SK-N-SH treated with all-trans-retinoic acid at 6 μM for 48 hours (cell line): ENCODE results near the gene FRA10AC1.

Experiments used
- PPARA ChIP-seq: fragments of 250-450 bp; sonication (Bioruptor Pico); IDR thresholded peaks from 2 replicates; pipeline ENCODE4 v1.5.0; 2020; ENCODE audit warnings: mild to moderate bottlenecking, borderline replicate concordance
- RARB ChIP-seq: fragments of 250-450 bp; sonication (Bioruptor Pico); IDR thresholded peaks from 2 replicates; pipeline ENCODE4 v1.8.0; 2021; ENCODE audit warnings: mild to moderate bottlenecking, moderate library complexity
- TCF4 ChIP-seq: fragments of 250-450 bp; sonication (Bioruptor Pico); IDR thresholded peaks from 2 replicates; pipeline ENCODE4 v1.8.0; 2021; ENCODE audit warnings: mild to moderate bottlenecking, moderate library complexity, borderline replicate concordance
- ZFP3 ChIP-seq: fragments of 250-450 bp; sonication (Bioruptor Pico); IDR thresholded peaks from 2 replicates; pipeline ENCODE4 v1.5.0; 2020; ENCODE audit warnings: mild to moderate bottlenecking, moderate library complexity
- ZNF70 ChIP-seq: fragments of 450-650 bp; formaldehyde crosslinking; IDR thresholded peaks from 2 replicates; pipeline ENCODE4 v1.5.0; 2020; ENCODE audit warnings: mild to moderate bottlenecking, moderate library complexity
- ZNF8 ChIP-seq: fragments of 450-650 bp; formaldehyde crosslinking; IDR thresholded peaks from 2 replicates; pipeline ENCODE4 v1.5.0; 2020; ENCODE audit warnings: mild to moderate bottlenecking, moderate library complexity
- TF ChIP-seq, protein P1 (sequence below): fragments of 250-450 bp; sonication (Bioruptor Pico); IDR thresholded peaks from 2 replicates; pipeline ENCODE4 v1.8.0; 2020; ENCODE audit warnings: mild to moderate bottlenecking, moderate library complexity, borderline replicate concordance
- TF ChIP-seq, protein P2 (sequence below): fragments of 250-450 bp; sonication (Bioruptor Pico); IDR thresholded peaks from 2 replicates; pipeline ENCODE4 v1.5.1; 2020; ENCODE audit warnings: low read depth, mild to moderate bottlenecking, moderate library complexity

DNA sequence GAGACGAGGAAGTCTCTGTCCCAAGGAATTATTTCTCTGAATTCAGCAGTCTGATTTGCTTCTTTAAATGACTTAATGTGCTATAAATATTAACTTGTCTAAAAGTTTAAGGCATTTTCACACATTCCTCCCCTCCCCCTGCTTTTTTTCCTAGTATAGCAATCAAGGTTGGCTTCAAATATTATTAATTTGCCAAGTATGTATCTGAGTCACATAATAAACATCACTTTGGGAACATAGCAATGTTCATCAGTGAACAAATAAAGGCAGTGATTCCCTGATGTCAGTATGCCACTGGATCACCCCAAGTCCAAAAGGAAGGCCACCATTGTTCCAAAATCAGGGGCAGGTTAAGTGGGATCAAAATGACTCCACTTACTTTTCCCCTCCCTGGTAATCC is 49.5 kb downstream of the FRA10AC1 start:
- TF ChIP-seq TCF4 (no peak), ZNF8 (CRISPR knock-in tag) (no peak), PPARA (CRISPR knock-in tag) (no peak), RARB (no peak), ZFP3 (CRISPR knock-in tag) (no peak), ZNF70 (CRISPR knock-in tag) (no peak)
- TF ChIP-seq, protein P1, sequence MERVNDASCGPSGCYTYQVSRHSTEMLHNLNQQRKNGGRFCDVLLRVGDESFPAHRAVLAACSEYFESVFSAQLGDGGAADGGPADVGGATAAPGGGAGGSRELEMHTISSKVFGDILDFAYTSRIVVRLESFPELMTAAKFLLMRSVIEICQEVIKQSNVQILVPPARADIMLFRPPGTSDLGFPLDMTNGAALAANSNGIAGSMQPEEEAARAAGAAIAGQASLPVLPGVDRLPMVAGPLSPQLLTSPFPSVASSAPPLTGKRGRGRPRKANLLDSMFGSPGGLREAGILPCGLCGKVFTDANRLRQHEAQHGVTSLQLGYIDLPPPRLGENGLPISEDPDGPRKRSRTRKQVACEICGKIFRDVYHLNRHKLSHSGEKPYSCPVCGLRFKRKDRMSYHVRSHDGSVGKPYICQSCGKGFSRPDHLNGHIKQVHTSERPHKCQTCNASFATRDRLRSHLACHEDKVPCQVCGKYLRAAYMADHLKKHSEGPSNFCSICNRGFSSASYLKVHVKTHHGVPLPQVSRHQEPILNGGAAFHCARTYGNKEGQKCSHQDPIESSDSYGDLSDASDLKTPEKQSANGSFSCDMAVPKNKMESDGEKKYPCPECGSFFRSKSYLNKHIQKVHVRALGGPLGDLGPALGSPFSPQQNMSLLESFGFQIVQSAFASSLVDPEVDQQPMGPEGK, result no peak
- TF ChIP-seq, protein P2, sequence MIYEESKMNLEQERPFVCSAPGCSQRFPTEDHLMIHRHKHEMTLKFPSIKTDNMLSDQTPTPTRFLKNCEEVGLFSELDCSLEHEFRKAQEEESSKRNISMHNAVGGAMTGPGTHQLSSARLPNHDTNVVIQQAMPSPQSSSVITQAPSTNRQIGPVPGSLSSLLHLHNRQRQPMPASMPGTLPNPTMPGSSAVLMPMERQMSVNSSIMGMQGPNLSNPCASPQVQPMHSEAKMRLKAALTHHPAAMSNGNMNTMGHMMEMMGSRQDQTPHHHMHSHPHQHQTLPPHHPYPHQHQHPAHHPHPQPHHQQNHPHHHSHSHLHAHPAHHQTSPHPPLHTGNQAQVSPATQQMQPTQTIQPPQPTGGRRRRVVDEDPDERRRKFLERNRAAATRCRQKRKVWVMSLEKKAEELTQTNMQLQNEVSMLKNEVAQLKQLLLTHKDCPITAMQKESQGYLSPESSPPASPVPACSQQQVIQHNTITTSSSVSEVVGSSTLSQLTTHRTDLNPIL (CRISPR knock-in tag), result no peak
